CD8-positive, alpha-beta memory T cell (primary cell): ENCODE measurements around the gene C11orf71. TPM values are rescaled to one million over a fixed set of nuclear protein-coding genes. Genes with fewer than 3 reads are reported as not detected.

Experiments used
- CTCF ChIA-PET: fragments of 350-600 bp; sonication (Branson Sonifier 250); formaldehyde crosslinking; loops from one replicate; lab custom pipeline; 2021; ENCODE audit warnings: antibody characterized with exemption; lab: Charles Lee
- POLR2A ChIA-PET: fragments of 350-600 bp; sonication (Branson Sonifier 250); formaldehyde crosslinking; loops from one replicate; lab custom pipeline; 2021; ENCODE audit warnings: antibody characterized with exemption; lab: Charles Lee
- DNase-seq, 5 donors: peaks; one replicate each; pipeline versions ENCODE4 v3.0.0 to v3.0.0-alpha.2; 2020 to 2022; ENCODE audit warnings: mixed read lengths in 1 of 5
- H3K27ac ChIP-seq: one replicate; pipeline ENCODE4 v1.7.0; 2013; ENCODE audit warnings: low read depth, mild to moderate bottlenecking, low read length, moderate library complexity
- H3K27me3 ChIP-seq: 2 replicates; pipeline ENCODE4 v1.7.0; 2013; ENCODE audit warnings: low read length, mild to moderate bottlenecking; ENCODE audit not compliant: insufficient read depth, poor library complexity, severe bottlenecking
- H3K36me3 ChIP-seq: 2 replicates; pipeline ENCODE4 v1.7.0; 2013; ENCODE audit warnings: mild to moderate bottlenecking, low read length, moderate library complexity; ENCODE audit not compliant: insufficient read depth
- H3K4me1 ChIP-seq: 2 replicates; pipeline ENCODE4 v1.7.0; 2013; ENCODE audit warnings: mild to moderate bottlenecking, low read length, moderate library complexity; ENCODE audit not compliant: insufficient read depth
- H3K4me3 ChIP-seq: 2 replicates; pipeline ENCODE4 v1.7.0; 2013; ENCODE audit warnings: mild to moderate bottlenecking, low read length
- H3K9me3 ChIP-seq: 2 replicates; pipeline ENCODE4 v1.7.0; 2013; ENCODE audit warnings: mild to moderate bottlenecking, low read length
- H3K27ac Mint-ChIP-seq, 8 donors: one replicate each; pipeline ENCODE4 v1.8.0; 2020 to 2021; ENCODE audit warnings: mixed read lengths in 8 of 8, mild to moderate bottlenecking in 6 of 8, inconsistent platforms in 3 of 8, moderate library complexity in 3 of 8
- H3K27me3 Mint-ChIP-seq, 2 donors: one replicate each; pipeline ENCODE4 v1.8.0; 2020 to 2021; ENCODE audit warnings: mixed read lengths in 2 of 2, mild to moderate bottlenecking in 1 of 2, moderate library complexity in 1 of 2
- H3K36me3 Mint-ChIP-seq, 3 donors: one replicate each; pipeline ENCODE4 v1.8.0; 2020 to 2021; ENCODE audit warnings: mixed read lengths in 3 of 3, inconsistent platforms in 1 of 3, mild to moderate bottlenecking in 1 of 3
- H3K4me1 Mint-ChIP-seq, 3 donors: one replicate each; pipeline ENCODE4 v1.8.0; 2020 to 2021; ENCODE audit warnings: mixed read lengths in 3 of 3, inconsistent platforms in 1 of 3, mild to moderate bottlenecking in 1 of 3
- H3K4me3 Mint-ChIP-seq, 7 donors: one replicate each; pipeline ENCODE4 v1.8.0; 2020 to 2021; ENCODE audit warnings: mixed read lengths in 7 of 7, mild to moderate bottlenecking in 6 of 7, moderate library complexity in 4 of 7, inconsistent platforms in 2 of 7
- H3K9me3 Mint-ChIP-seq, 5 donors: one replicate each; pipeline ENCODE4 v1.8.0; 2020 to 2022; ENCODE audit warnings: mixed read lengths in 5 of 5, mild to moderate bottlenecking in 3 of 5, moderate library complexity in 2 of 5, inconsistent platforms in 1 of 5
- polyA plus RNA-seq: library from polyadenylated mRNA; unstranded; fragments of 300-500 nt; fragmentation: Illumina TruSeq; gene quantifications from one replicate; pipeline ENCODE4 v1.2.3, GENCODE V29; 2021
- total RNA-seq, 2 experiments: library from RNA; stranded (reverse); gene quantifications; one replicate each; pipeline ENCODE4 v1.2.3, GENCODE V29; 2021

The C11orf71 gene
- total and polyA plus RNA-seq, 3 experiments from 2014 or later: 8.2 to 10.0 (median 9.3) TPM

- ChIA-PET POLR2A (no interaction called here), CTCF (no interaction called here)
- Histone ChIP-seq H3K27ac (no peak overlapping the region), H3K9me3 (no peaks in the 10 kb centered on the region), H3K4me3 (no peak overlapping the region), H3K4me1 (no peaks in the 10 kb centered on the region), H3K27me3 (no peaks in the 10 kb centered on the region), H3K36me3 (no peaks in the 10 kb centered on the region)
- Mint-ChIP-seq H3K9me3 (peaks cover 0 to 16% (median 2%) of the 10 kb centered on the region in 5 donors), H3K36me3 (peaks cover 0 to 21% (median 2%) of the 10 kb centered on the region in 3 donors), H3K27me3 (no peaks in the 10 kb centered on the region), H3K27ac (no peak overlapping the region), H3K4me1 (no peaks in the 10 kb centered on the region), H3K4me3 (no peak overlapping the region)
- DNase-seq: no peak
These were observed 26.0 kb upstream of the C11orf71 start for GRCh38 chr11:114426280-114426679.

GRCh38 chr11:114416441-114416961 is 16.2 kb upstream of the C11orf71 start:
- CTCF ChIA-PET: no interaction called here
- H3K36me3 Mint-ChIP-seq: peaks cover 0 to 8% (median 5%) of the 10 kb centered on the region in 3 donors
- peaks cover 0 to 2% of the 10 kb centered on the region in 2 donors for H3K27me3 Mint-ChIP-seq
- DNase-seq: no peak
- H3K4me1 Mint-ChIP-seq: no peaks in the 10 kb centered on the region
- H3K4me3 ChIP-seq: no peak overlapping the region
- no peaks in the 10 kb centered on the region for H3K4me1 ChIP-seq
- peak overlapping the region in 2 of 8 donors; percentile 38 to 41 for H3K27ac Mint-ChIP-seq
- no peaks in the 10 kb centered on the region for H3K9me3 ChIP-seq
- H3K27ac ChIP-seq: no peak overlapping the region
- POLR2A ChIA-PET: no interaction called here
- H3K4me3 Mint-ChIP-seq: no peak overlapping the region
- H3K9me3 Mint-ChIP-seq: no peaks in the 10 kb centered on the region
- H3K36me3 ChIP-seq: no peaks in the 10 kb centered on the region
- no peaks in the 10 kb centered on the region for H3K27me3 ChIP-seq

DNA sequence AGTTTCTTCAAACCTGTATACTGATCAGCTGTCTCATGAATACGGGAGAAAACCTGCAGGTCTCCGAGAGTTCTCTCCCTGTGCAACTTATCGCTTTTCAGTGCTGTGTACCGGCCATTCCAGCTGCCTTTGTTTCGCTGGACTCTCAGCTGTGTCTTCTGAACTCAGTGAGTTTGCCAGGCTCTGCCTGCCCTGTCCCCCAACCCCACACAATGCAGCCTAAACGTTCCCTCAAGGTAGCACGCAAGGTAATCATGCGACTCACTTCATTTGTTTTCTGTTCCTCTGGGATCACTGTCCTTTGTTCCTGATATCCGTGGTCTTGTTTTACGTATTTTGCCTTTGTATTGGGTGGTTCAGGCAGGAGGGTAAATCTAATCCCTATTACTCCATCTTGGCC is 13.6 kb upstream of the C11orf71 start:
- Histone ChIP-seq H3K36me3 (no peaks in the 10 kb centered on the region), H3K4me3 (no peak overlapping the region), H3K4me1 (no peaks in the 10 kb centered on the region), H3K27ac (no peak overlapping the region), H3K27me3 (no peaks in the 10 kb centered on the region), H3K9me3 (no peaks in the 10 kb centered on the region)
- Mint-ChIP-seq H3K9me3 (no peaks in the 10 kb centered on the region), H3K4me1 (peaks cover 0 to 4% (median 0%) of the 10 kb centered on the region in 3 donors), H3K36me3 (peaks cover 0 to 22% (median 5%) of the 10 kb centered on the region in 3 donors), H3K27ac (peak overlapping the region in 3 of 8 donors; percentile 2 to 52 (median 5)), H3K27me3 (no peaks in the 10 kb centered on the region), H3K4me3 (no peak overlapping the region)
- CTCF ChIA-PET: no interaction called here
- DNase-seq: no peak
- POLR2A ChIA-PET: no interaction called here

- no peak overlapping the region for H3K27ac ChIP-seq
- no peak overlapping the region for H3K4me3 ChIP-seq
- H3K9me3 Mint-ChIP-seq: no peaks in the 10 kb centered on the region
- POLR2A ChIA-PET: interaction anchor here (0.6 kb wide), 1 partner anchor 517 kb away, joined by 6 read pairs; no protein-coding TSS in a partner anchor
- H3K27me3 ChIP-seq: no peaks in the 10 kb centered on the region
- peaks cover 0 to 29% (median 5%) of the 10 kb centered on the region in 3 donors for H3K36me3 Mint-ChIP-seq
- H3K27ac Mint-ChIP-seq: peak overlapping the region in 2 of 8 donors; percentile 12 to 75
- no peaks in the 10 kb centered on the region for H3K27me3 Mint-ChIP-seq
- H3K4me1 Mint-ChIP-seq: peaks cover 0 to 4% (median 0%) of the 10 kb centered on the region in 3 donors
- no peaks in the 10 kb centered on the region for H3K9me3 ChIP-seq
- no peaks in the 10 kb centered on the region for H3K4me1 ChIP-seq
- peaks cover 5% of the 10 kb centered on the region for H3K36me3 ChIP-seq
- no peak for DNase-seq
- CTCF ChIA-PET: interaction anchor here (1.9 kb wide), 1 partner anchor 12 kb away, joined by 5 read pairs; the partner anchor contains the start of genes C11orf71 and RBM7
- H3K4me3 Mint-ChIP-seq: no peak overlapping the region
These were observed 12.6 kb upstream of the C11orf71 start for GRCh38 chr11:114412946-114413345.

GRCh38 chr11:114401311-114401710 is 1.0 kb upstream of the C11orf71 start:
- Histone ChIP-seq H3K36me3 (peaks cover 4% of the 10 kb centered on the region), H3K9me3 (no peaks in the 10 kb centered on the region), H3K4me1 (peaks cover 57% of the 10 kb centered on the region), H3K27ac (peak overlapping the region; percentile 98), H3K4me3 (peak overlapping the region; percentile 91), H3K27me3 (no peaks in the 10 kb centered on the region)
- CTCF ChIA-PET: no interaction called here
- H3K36me3 Mint-ChIP-seq: peaks cover 0 to 51% (median 14%) of the 10 kb centered on the region in 3 donors
- peaks cover 0 to 2% of the 10 kb centered on the region in 2 donors for H3K27me3 Mint-ChIP-seq
- POLR2A ChIA-PET: no interaction called here
- peaks cover 57 to 84% (median 79%) of the 10 kb centered on the region in 3 donors for H3K4me1 Mint-ChIP-seq
- peak overlapping the region; percentile 95 to 100 (median 99) for H3K27ac Mint-ChIP-seq
- peak overlapping the region; percentile 95 to 99 (median 97) for H3K4me3 Mint-ChIP-seq
- DNase-seq: no peak
- no peaks in the 10 kb centered on the region for H3K9me3 Mint-ChIP-seq

DNA sequence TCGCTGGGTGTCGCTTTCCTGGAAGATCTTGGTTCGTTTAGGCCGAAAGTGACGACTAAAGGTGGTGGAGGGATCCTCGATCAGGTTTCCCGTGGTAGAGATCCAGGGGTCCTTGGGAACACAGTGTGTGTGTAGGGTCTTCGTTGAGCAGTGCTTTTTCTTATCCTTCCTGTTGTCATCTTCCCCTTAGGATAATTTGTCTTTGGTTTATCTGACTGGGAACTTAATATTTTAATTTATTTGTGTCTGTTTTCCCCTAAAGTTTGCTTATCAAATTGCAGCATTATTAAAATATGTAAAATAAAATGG is 558 bp upstream of the C11orf71 start:
- DNase-seq: no peak
- ChIA-PET POLR2A (interaction anchor here (0.9 to 1.4 kb wide), 2 partner anchors 14 to 38 kb away, joined by 4 to 10 read pairs; partner anchors contain the start of gene REXO2), CTCF (interaction anchor here (1.0 kb wide), 1 partner anchor 11 kb away, joined by 5 read pairs; no protein-coding TSS in a partner anchor)
- H3K27me3 ChIP-seq: no peaks in the 10 kb centered on the region
- Mint-ChIP-seq H3K4me3 (peak overlapping the region; percentile 95 to 99 (median 97)), H3K36me3 (peaks cover 0 to 47% (median 11%) of the 10 kb centered on the region in 3 donors), H3K4me1 (peaks cover 54 to 80% (median 74%) of the 10 kb centered on the region in 3 donors), H3K27ac (peak overlapping the region; percentile 95 to 100 (median 99)), H3K9me3 (no peaks in the 10 kb centered on the region), H3K27me3 (peaks cover 0 to 2% of the 10 kb centered on the region in 2 donors)
- H3K4me1 ChIP-seq: peaks cover 57% of the 10 kb centered on the region
- no peaks in the 10 kb centered on the region for H3K9me3 ChIP-seq
- peak overlapping the region; percentile 91 for H3K4me3 ChIP-seq
- H3K27ac ChIP-seq: peak overlapping the region; percentile 98
- no peaks in the 10 kb centered on the region for H3K36me3 ChIP-seq

- ChIA-PET POLR2A (interaction anchor here (1.4 kb wide), 1 partner anchor 40 kb away, joined by 10 read pairs; the partner anchor contains the start of gene REXO2), CTCF (no interaction called here)
- Mint-ChIP-seq H3K36me3 (peaks cover 0 to 35% (median 4%) of the 10 kb centered on the region in 3 donors), H3K4me3 (peak overlapping the region; percentile 95 to 99 (median 97)), H3K27me3 (peaks cover 0 to 2% of the 10 kb centered on the region in 2 donors), H3K27ac (peak overlapping the region; percentile 95 to 100 (median 99)), H3K4me1 (peaks cover 44 to 68% (median 62%) of the 10 kb centered on the region in 3 donors), H3K9me3 (no peaks in the 10 kb centered on the region)
- H3K27ac ChIP-seq: peak overlapping the region; percentile 98
- H3K4me3 ChIP-seq: peak overlapping the region; percentile 91
- no peak for DNase-seq
- H3K27me3 ChIP-seq: no peaks in the 10 kb centered on the region
- no peaks in the 10 kb centered on the region for H3K36me3 ChIP-seq
- H3K9me3 ChIP-seq: no peaks in the 10 kb centered on the region
- H3K4me1 ChIP-seq: peaks cover 47% of the 10 kb centered on the region
These were observed 658 bp downstream of the C11orf71 start for GRCh38 chr11:114399490-114400215.
